SH-SY5Y (cell line): ENCODE results near the gene TMEM234.

Experiments used
- GATA2 ChIP-seq: IDR thresholded peaks from 2 replicates; pipeline ENCODE4 v1.6.1; 2011; ENCODE audit warnings: mild to moderate bottlenecking, low read depth, low read length
- GATA3 ChIP-seq: IDR thresholded peaks from 2 replicates; pipeline ENCODE4 v1.6.1; 2011; ENCODE audit warnings: low read depth, mild to moderate bottlenecking, low read length, moderate library complexity

GRCh38 chr1:32200226-32201010 is 21.7 kb downstream of the TMEM234 start, which contains the start of gene CCDC28B:
- TF ChIP-seq GATA2 = no peak
- TF ChIP-seq GATA3 = no peak
